Panc1 (cell line): ENCODE results near the gene GEMIN7. TPM values are rescaled to one million over a fixed set of nuclear protein-coding genes. Genes with fewer than 3 reads are reported as not detected.
"Not testable (repeated sequence)": the region's sequence is repeated elsewhere in the genome, so short reads cannot be mapped to it uniquely, and the experiment has no call there.

Experiments used
- ATAC-seq: fragments of 200-7000 bp; cut with Tn5 transposase; 2 replicates; pipeline ENCODE4 v1.9.1; 2020; ENCODE audit warnings: mild to moderate bottlenecking, moderate library complexity
- BruUV-seq: library from RNA; stranded (reverse); fragments of 400-500 nt; replicated peaks from 2 replicates; lab custom pipeline; 2021; lab: Mats Ljungman, UMichigan
- CTCF ChIA-PET: fragments of 300-600 bp; sonication (Branson Sonifier 250); formaldehyde crosslinking; loops from one replicate; lab custom pipeline; 2022; ENCODE audit warnings: antibody characterized with exemption; lab: Charles Lee
- POLR2A ChIA-PET: fragments of 300-600 bp; sonication (Branson Sonifier 250); formaldehyde crosslinking; loops from one replicate; lab custom pipeline; 2022; ENCODE audit warnings: antibody characterized with exemption; lab: Charles Lee
- DNase-seq: peaks from one replicate; pipeline ENCODE4 v3.0.0-alpha.2; 2010; ENCODE audit warnings: low read depth, low spot score
- H3K27ac ChIP-seq: 2 replicates; pipeline ENCODE4 v1.5.1; 2011; ENCODE audit warnings: mild to moderate bottlenecking, low read length, inconsistent platforms
- H3K27me3 ChIP-seq: fragments of 200-500 bp; sonication (Bioruptor generic); 2 replicates; pipeline ENCODE4 v1.6.0; 2014; ENCODE audit warnings: low read length, inconsistent platforms; ENCODE audit not compliant: control insufficient read depth, insufficient read depth
- H3K36me3 ChIP-seq: fragments of 200-500 bp; sonication (Bioruptor generic); 2 replicates; pipeline ENCODE4 v1.5.1; 2014; ENCODE audit warnings: inconsistent platforms, mild to moderate bottlenecking, low read length, moderate library complexity; ENCODE audit not compliant: control insufficient read depth, insufficient read depth
- H3K4me1 ChIP-seq: 2 replicates; pipeline ENCODE4 v1.5.1; 2011; ENCODE audit warnings: inconsistent platforms, mild to moderate bottlenecking, low read length, moderate library complexity; ENCODE audit not compliant: control insufficient read depth, insufficient read depth
- H3K4me3 ChIP-seq, 2 experiments: 2 replicates each; pipeline ENCODE4 v1.5.1; 2011 to 2012; ENCODE audit warnings: low read depth in 2 of 2, low read length in 2 of 2, mild to moderate bottlenecking in 2 of 2, inconsistent platforms in 1 of 2, moderate library complexity in 1 of 2
- H3K9me3 ChIP-seq: fragments of 200-500 bp; sonication (Bioruptor generic); 2 replicates; pipeline ENCODE4 v1.5.1; 2014; ENCODE audit warnings: low read depth, mild to moderate bottlenecking, inconsistent platforms, low read length, moderate library complexity; ENCODE audit not compliant: control insufficient read depth, insufficient read depth
- CTCF ChIP-seq: fragments of 450-650 bp; IDR thresholded peaks from 2 replicates; pipeline ENCODE4 v1.5.1; 2017; ENCODE audit warnings: mild to moderate bottlenecking
- POLR2AphosphoS5 ChIP-seq: IDR thresholded peaks from 2 replicates; pipeline ENCODE4 v1.6.1; 2012; ENCODE audit warnings: mild to moderate bottlenecking, low read depth, low read length, moderate library complexity
- REST ChIP-seq, 2 experiments: IDR thresholded peaks; 2 replicates each; pipeline ENCODE4 v1.6.1; 2011 to 2012; ENCODE audit warnings: low read depth in 2 of 2, control low read depth in 1 of 2, low read length in 1 of 2, mild to moderate bottlenecking in 1 of 2, moderate library complexity in 1 of 2; ENCODE audit not compliant: insufficient read depth in 1 of 2
- SIN3A ChIP-seq: IDR thresholded peaks from 2 replicates; pipeline ENCODE4 v1.6.1; 2012; ENCODE audit warnings: low read depth, mild to moderate bottlenecking, low read length, moderate library complexity, borderline replicate concordance; ENCODE audit not compliant: insufficient read depth
- TCF7L2 ChIP-seq: IDR thresholded peaks from 2 replicates; pipeline ENCODE4 v1.6.1; 2011; ENCODE audit warnings: mild to moderate bottlenecking, low read depth, low read length, inconsistent platforms
- in situ Hi-C: cut with HindIII; loops from 2 replicates; pipeline ENCODE4 v1.10.0; 2016; ENCODE audit warnings: low sequenced_read_pairs, low pct_unique_long_range_greater_than_20kb
- intact Hi-C: fragments of 100-400 bp; cut with micrococcal nuclease; formaldehyde crosslinking; loops from one replicate; pipeline ENCODE4 v1.10.0; 2022; ENCODE audit not compliant: unreplicated experiment
- total RNA-seq: library from RNA; stranded (reverse); gene quantifications from one replicate; pipeline ENCODE4 v1.2.1, GENCODE V29; 2021; ENCODE audit not compliant: unreplicated experiment

The GEMIN7 gene
- total RNA-seq, 1 experiment from 2014 or later, result 29.5 TPM

- ATAC-seq (no peak), DNase-seq (no peak)
- Histone ChIP-seq H3K4me3 (no peak overlapping the region), H3K27me3 (no peaks in the 10 kb centered on the region), H3K36me3 (no peaks in the 10 kb centered on the region), H3K4me1 (peaks cover 15% of the 10 kb centered on the region), H3K9me3 (no peaks in the 10 kb centered on the region), H3K27ac (no peak overlapping the region)
- in situ Hi-C loops (no loop called here), intact Hi-C loops (no loop called here)
- no TSS peak for BruUV-seq
- CTCF ChIA-PET, result no interaction called here
- POLR2A ChIA-PET, result no interaction called here
- no peak for TF ChIP-seq REST (IDR thresholded peaks at IDR 0.05; ENCODE audit: insufficient read depth in 1 of 2, low read depth in 2 of 2, low read length in 1 of 2)
- no peak for TF ChIP-seq POLR2AphosphoS5
- no peak for TF ChIP-seq SIN3A
- no peak for TF ChIP-seq CTCF
- no peak for TF ChIP-seq TCF7L2
Measured at GRCh38 chr19:45103508-45104319, 24.7 kb downstream of the GEMIN7 start.

GRCh38 chr19:45104658-45105349 lies 25.7 kb downstream of the GEMIN7 start:
- ATAC-seq (no peak), DNase-seq (no peak)
- Histone ChIP-seq H3K4me3 (no peak overlapping the region), H3K27ac (no peak overlapping the region), H3K27me3 (no peaks in the 10 kb centered on the region), H3K9me3 (no peaks in the 10 kb centered on the region), H3K4me1 (peaks cover 5% of the 10 kb centered on the region), H3K36me3 (no peaks in the 10 kb centered on the region)
- in situ Hi-C loops (no loop called here), intact Hi-C loops (no loop called here)
- CTCF ChIA-PET, result no interaction called here
- BruUV-seq, result no TSS peak
- TF ChIP-seq CTCF, result no peak
- no peak for TF ChIP-seq REST (IDR thresholded peaks at IDR 0.05; ENCODE audit: insufficient read depth in 1 of 2, low read depth in 2 of 2, low read length in 1 of 2)
- TF ChIP-seq POLR2AphosphoS5, result no peak
- TF ChIP-seq TCF7L2, result no peak
- TF ChIP-seq SIN3A, result no peak
- POLR2A ChIA-PET, result no interaction called here

- H3K4me3 ChIP-seq, ATAC-seq, in situ Hi-C loops, POLR2A ChIA-PET, BruUV-seq, intact Hi-C loops, H3K36me3 ChIP-seq, H3K27ac ChIP-seq, H3K4me1 ChIP-seq, CTCF ChIA-PET, H3K9me3 ChIP-seq, H3K27me3 ChIP-seq, DNase-seq: not testable (repeated sequence)
Measured at GRCh38 chr19:45106363-45106762, 27.3 kb downstream of the GEMIN7 start.
